ENCODE measurements around the gene FAM118B. TPM values are rescaled to one million over a fixed set of nuclear protein-coding genes. Genes with fewer than 3 reads are reported as not detected.

FAM118B gene
- total and polyA plus RNA-seq, 2 of the 8 experiments (the other 6 are each of a cell fraction or from before 2014, with no cell fraction given): 25.3 to 48.3 TPM

DNA sequence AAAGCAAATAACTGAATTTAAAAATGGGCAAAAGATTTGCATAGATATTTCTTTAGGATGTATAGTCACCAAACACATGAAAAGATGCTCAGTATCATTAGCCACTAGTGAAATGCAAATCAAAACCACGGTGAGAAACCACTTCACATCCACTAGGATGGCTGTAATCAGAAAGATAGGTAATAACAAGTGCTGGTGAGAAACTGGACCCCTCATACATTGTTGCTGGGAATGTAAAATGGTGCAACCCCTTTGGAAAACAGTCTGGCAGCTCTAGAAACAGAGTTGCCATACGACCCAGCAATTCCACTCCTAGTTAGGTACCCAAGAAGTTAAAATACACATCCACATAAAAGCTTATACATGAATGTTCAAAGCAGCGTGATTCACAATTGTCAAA is 16.5 kb upstream of the FAM118B start:
- no peak overlapping the region for H2AFZ ChIP-seq (ENCODE audit: low read length)
- H3K27ac ChIP-seq (ENCODE audit: low read depth, low read length): no peak overlapping the region
- H3K23ac ChIP-seq (ENCODE audit: insufficient read length): no peak overlapping the region
- H2BK5ac ChIP-seq (ENCODE audit: low read depth, low read length): no peak overlapping the region
- no peak overlapping the region for H4K8ac ChIP-seq (ENCODE audit: extremely low read depth, insufficient read depth, low read length)
- peaks cover 1 to 4% of the 10 kb centered on the region in 2 experiments for H4K20me1 ChIP-seq (replicated peaks in 1 of 2; ENCODE audit: control insufficient read depth in 1 of 2, insufficient read depth in 2 of 2, low read length in 2 of 2)
- no peak overlapping the region for H2BK12ac ChIP-seq (ENCODE audit: low read depth, low read length)
- no peaks in the 10 kb centered on the region; the same call in 1 of the 2 replicates for H3K79me1 ChIP-seq (ENCODE audit: low read depth, low read length)
- no peak overlapping the region for H2BK15ac ChIP-seq (ENCODE audit: low read length)
- H3K4me1 ChIP-seq (replicated peaks in 1 of 4; ENCODE audit: control insufficient read depth in 3 of 4, insufficient read depth in 4 of 4, low read length in 3 of 4): no peaks in the 10 kb centered on the region
- no peak overlapping the region for H4K91ac ChIP-seq (replicated peaks; ENCODE audit: insufficient read length, low read length)
- peaks cover 7 to 45% (median 38%) of the 10 kb centered on the region in 4 experiments; a peak in 7 of 8 replicates for H3K36me3 ChIP-seq (ENCODE audit: control insufficient read depth in 2 of 4, insufficient read depth in 4 of 4, low read length in 3 of 4)
- no peak overlapping the region for H2BK20ac ChIP-seq (ENCODE audit: low read length)
- no peak overlapping the region for H3K4ac ChIP-seq (replicated peaks; ENCODE audit: insufficient read length, low read depth, low read length)
- no peak overlapping the region for H3K4me2 ChIP-seq (ENCODE audit: insufficient read depth in 1 of 2, low read depth in 2 of 2, low read length in 2 of 2)
- 92% methylated on average over 3 of the region's 3 CpGs; no CpG with 5 or more reads in 1 of the 2 experiments for WGBS, 2 experiments (ENCODE audit: extremely low coverage in 1 of 2, insufficient coverage in 1 of 2, insufficient read length in 1 of 2, insufficient replicate concordance in 2 of 2, low coverage in 1 of 2, low lambda C conversion rate in 2 of 2, missing lambda C conversion rate in 1 of 2)
- H2AK5ac ChIP-seq (ENCODE audit: low read depth, low read length): no peak overlapping the region
- no peak overlapping the region for H3K4me3 ChIP-seq (ENCODE audit: extremely low read depth in 1 of 4, insufficient read depth in 2 of 4, low read depth in 3 of 4, low read length in 4 of 4)
- no peak overlapping the region for H2BK120ac ChIP-seq (replicated peaks; ENCODE audit: low read depth, low read length)
- H4K5ac ChIP-seq (ENCODE audit: insufficient read length, low read depth, low read length): no peak overlapping the region
- no peak for DNase-seq (ENCODE audit: low read depth in 1 of 2, low spot score in 2 of 2)
- H3K23me2 ChIP-seq (ENCODE audit: low read depth, low read length): no peaks in the 10 kb centered on the region
- H3K14ac ChIP-seq (ENCODE audit: insufficient read length): no peak overlapping the region
- no peak for FAIRE-seq
- no peak overlapping the region for H3K18ac ChIP-seq (ENCODE audit: extremely low read depth, low read length)
- H3K27me3 ChIP-seq (replicated peaks in 1 of 4; ENCODE audit: control insufficient read depth in 3 of 4, extremely low read depth in 1 of 4, insufficient read depth in 3 of 4, low read length in 3 of 4): no peaks in the 10 kb centered on the region
- ChIA-PET CTCF (ENCODE audit: partially characterized antibody) (interaction anchor here (0.8 to 12.5 kb wide), 4 partner anchors 11 to 272 kb away, joined by 3 to 118 read pairs (median 4); no protein-coding TSS in a partner anchor), POLR2A (ENCODE audit: partially characterized antibody) (interaction anchor here (1.3 to 1.9 kb wide), 2 partner anchors 16 to 278 kb away, joined by 3 to 7 read pairs; partner anchors contain the start of genes FAM118B and RPUSD4)
- H3K9ac ChIP-seq (replicated peaks in 1 of 4; ENCODE audit: extremely low read depth in 1 of 4, low read depth in 3 of 4, low read length in 3 of 4): no peak overlapping the region
- peaks cover 15% of the 10 kb centered on the region in 2 experiments for H3K9me3 ChIP-seq (ENCODE audit: insufficient read depth in 2 of 2, low read depth in 1 of 2, low read length in 1 of 2)
- H3K56ac ChIP-seq (replicated peaks; ENCODE audit: insufficient read length, low read depth, low read length): no peak overlapping the region
- no peaks in the 10 kb centered on the region for H3K79me2 ChIP-seq (ENCODE audit: control insufficient read depth in 1 of 2, insufficient read depth in 2 of 2, low read length in 2 of 2)
- TF ChIP-seq ATF3 (IDR thresholded peaks at IDR 0.05; ENCODE audit: insufficient read depth, low read depth, low read length) (no peak), RFX5 (IDR thresholded peaks at IDR 0.05; ENCODE audit: borderline replicate concordance, low read depth, low read length) (no peak), HDAC2 (IDR thresholded peaks at IDR 0.05; ENCODE audit: borderline replicate concordance in 1 of 2, low read depth in 2 of 2, low read length in 2 of 2) (no peak), SP1 (IDR thresholded peaks at IDR 0.05; ENCODE audit: low read depth, low read length) (no peak), RXRA (IDR thresholded peaks at IDR 0.05; ENCODE audit: insufficient read depth, low read depth, low read length) (no peak), BCL11A (IDR thresholded peaks at IDR 0.05; ENCODE audit: low read depth in 2 of 2, low read length in 2 of 2) (no peak), PHF8 (conservative IDR thresholded peaks at IDR 0.05; ENCODE audit: low read depth, low read length) (no peak), CEBPB (IDR thresholded peaks at IDR 0.05; ENCODE audit: low read depth, low read length) (no peak), MAFK (IDR thresholded peaks at IDR 0.05; ENCODE audit: low read depth, low read length) (no peak), KDM1A (IDR thresholded peaks at IDR 0.05; ENCODE audit: borderline replicate concordance, low read length) (no peak), RAD21 (IDR thresholded peaks at IDR 0.05 in 1 of 2, conservative IDR thresholded peaks at IDR 0.05 in 1 of 2; ENCODE audit: low read depth in 2 of 2, low read length in 2 of 2) (no peak), RBBP5 (IDR thresholded peaks at IDR 0.05; ENCODE audit: borderline replicate concordance, low read depth, low read length) (no peak)
